Activated CD4-positive, CD25-positive, alpha-beta regulatory T cell treated with anti-CD3 and anti-CD28 coated beads, Interleukin-2, amount 50 U/mL, for 72 hours (primary cell): ENCODE measurements around the gene CDH4.

Experiments used
- DNase-seq: peaks from one replicate; pipeline ENCODE4 v3.0.0; 2021

CDH4 gene

DNA sequence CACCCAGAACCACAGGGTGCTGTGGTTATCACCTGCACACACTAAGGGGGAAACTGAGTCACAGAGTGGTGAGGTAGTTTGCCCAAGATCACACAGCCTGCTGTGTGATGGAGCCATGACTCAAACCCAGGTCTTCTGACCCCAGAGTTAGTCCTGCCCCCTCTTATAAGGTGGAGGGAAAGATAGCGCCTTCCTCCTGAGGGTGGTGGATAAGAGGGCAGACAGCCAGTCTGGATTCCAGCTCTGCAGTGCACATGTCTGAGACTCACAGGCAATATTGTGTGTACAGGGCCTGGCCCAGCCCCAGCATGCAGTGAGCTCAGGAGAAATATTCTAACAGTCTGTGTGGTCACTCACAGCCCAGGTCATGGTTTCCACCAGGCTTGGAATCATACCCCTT lies 393.7 kb downstream of the CDH4 start:
- DNase-seq: no peak

DNA sequence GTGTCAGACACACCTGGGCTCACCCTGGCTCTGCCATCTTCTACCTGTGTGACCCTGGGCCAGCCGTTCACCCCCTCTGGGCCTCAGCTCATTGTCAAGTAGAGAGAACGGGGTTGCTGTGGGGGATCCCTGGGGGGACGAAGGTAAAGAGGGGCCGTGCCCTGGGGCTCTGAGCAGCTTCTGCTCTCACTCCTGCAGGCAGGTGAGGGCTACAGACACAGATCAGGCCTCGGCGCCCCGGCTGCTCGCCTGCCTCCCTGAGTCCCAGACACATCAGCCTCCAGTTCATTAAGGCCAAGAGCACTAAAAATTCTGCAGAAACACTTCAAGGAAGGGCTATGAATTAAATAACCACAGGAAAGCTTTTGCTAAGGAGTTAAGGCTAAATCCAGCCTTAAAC lies 394.4 kb downstream of the CDH4 start:
- no peak for DNase-seq

DNA sequence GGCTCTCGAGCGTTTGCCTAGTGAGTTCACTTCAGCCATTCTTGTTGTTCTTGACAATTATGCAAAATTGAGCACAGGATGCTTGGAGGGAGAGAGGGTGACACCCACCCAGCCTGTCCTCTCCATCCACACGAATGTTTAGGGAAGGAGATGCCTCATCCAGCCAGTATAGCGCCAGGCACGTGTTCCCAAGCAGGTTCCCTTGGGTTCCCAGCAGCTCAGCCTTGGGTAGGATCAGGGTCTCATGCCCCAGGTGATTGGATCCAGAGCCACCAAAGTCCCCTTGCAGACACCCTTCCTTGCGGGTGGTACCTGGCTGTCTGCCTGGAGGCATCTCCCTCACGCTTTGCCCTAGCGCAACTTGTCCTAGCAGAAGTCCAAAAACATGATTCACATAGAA lies 394.9 kb downstream of the CDH4 start:
- DNase-seq: no peak

DNA sequence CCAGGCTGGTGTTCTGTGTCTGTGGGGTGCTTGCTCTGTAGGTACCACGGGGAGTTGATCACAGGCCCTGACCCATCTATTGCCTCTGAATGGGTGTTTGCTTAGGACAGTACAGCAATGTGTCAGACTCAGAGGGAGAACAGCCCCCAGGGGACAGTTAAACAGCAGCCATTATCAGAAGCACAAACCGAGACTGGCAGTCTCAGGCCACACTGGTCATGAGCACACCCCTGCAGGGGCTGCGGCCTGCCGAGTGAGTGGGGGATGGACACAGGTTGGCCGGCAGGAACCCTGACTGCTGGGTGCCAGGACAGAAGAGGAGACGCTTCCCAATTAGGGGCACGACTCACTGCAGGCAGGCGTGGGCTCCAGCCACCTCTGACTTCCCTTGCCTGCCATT lies 395.6 kb downstream of the CDH4 start:
- DNase-seq: no peak

DNA sequence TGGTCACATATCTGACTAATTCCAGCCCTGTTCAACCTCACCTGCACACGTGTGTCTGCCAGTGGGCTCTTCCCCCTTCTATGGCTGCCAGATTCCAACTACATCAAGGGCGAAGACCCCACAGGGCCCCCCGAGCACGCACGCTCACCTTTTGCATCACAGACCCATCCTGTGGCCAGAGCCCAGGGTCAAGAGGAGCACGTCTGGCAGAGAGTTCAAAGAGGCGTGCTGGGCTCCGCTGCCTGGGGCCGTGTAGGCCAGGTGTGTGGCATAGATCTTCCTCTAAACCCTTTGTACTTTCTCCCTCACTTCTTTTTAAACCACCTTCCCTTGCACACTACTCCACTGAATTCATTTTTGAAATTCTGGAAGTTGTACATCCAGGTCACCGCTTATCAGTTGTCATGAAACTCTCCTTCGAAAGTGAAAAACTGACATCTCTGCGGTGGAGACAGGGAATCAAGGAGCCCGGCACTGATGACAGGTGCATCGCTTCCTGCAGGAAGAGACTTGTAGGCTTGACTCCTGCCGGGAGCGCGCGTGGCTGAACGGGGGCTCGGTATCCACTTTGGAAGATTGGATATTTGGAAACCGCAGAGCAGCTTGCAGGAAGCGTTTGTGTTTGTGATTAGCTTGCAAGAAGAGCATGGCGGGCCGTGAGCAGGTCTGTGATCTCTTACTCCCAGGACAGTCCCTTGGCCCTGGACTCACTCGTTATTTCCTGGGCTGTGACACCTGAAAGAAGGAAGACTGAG lies 397.2 kb downstream of the CDH4 start:
- DNase-seq: no peak

DNA sequence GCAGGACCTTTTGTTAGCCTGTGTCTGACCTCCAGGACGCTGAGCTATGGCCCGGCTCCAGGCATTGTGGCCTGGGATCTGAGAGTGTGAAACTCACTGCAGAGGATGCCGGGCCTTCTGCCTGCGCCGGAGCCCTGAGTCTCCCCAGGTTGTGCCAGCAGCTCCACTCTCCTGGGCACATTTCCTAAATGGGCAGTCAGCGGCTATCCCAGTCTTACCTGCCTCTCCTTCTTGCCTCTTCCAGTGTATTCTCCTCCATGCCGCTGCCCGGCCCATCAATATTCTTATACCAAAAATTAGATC lies 397.8 kb downstream of the CDH4 start:
- DNase-seq: no peak

DNA sequence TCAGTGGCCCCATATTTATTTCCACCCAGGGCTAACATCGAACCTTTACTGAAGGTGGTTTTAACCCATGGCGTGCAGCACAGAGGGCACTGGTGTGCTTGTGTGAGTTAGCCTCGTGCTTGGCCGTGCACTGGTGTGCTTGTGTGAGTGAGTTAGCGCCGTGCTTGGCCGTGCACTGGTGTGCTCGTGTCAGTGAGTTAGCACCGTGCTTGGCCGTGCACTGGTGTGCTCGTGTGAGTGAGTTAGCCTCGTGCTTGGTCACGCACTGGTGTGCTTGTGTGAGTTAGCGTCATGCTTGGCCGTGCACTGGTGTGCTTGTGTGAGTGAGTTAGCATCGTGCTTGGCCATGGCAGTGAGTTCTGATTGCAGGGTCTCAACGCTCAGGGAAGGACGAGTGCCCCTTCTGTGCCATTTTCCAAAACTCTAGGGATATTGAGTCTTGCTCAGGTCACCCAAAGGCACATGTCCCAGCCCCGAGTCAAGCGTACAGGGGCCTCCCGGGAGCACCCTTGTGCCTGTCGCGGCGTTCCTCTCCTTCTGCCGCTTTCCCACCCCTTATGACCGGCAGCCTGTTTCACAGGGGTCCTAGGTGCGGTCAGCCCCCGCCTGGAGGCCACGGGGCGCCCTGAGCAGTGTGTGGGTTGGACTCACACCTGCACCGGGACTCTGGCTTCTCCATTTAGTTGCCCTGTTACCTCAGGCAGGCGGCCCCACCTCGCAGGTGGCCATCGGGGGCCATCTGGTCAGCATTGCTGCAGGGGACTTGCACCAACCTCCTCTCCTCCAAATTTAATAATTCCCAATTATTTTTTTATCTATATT lies 399.1 kb downstream of the CDH4 start:
- no peak for DNase-seq

DNA sequence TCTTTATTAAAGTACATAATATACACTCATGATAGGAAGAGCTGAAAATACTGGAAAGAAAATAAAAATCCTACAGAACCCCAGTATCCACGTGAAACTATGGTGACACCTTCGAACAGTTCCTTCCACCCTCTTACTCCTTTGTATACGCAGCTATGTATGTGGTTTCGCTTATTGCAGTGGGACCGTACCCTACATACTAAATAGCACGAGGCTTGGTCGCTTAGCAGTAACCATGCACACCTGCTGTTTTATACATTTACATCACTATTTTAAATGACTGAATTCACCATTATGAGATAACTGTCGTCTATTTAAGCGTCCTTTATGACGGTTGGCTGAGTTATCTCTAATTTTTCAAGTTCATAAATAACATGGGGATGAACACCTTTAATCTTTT lies 400.1 kb downstream of the CDH4 start:
- DNase-seq: no peak

DNA sequence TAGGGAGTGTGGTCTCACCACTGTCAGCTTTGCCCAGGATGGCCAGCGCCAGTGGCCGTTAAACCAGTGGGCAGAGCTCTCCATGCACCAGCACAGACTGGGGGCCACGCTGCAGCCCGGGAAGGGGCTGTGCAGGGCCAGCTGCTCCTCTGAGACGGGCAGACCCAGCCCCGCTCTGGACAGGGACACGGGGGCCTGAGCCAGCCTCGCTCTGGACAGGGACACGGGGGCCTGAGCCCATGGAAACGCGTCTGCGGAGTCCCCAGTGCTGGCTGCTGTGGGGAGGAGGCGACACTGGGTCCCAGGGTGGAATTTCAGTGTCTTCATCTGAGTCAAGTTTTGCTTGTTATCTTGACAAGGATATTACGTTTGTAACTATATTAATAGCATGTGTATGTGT lies 402.7 kb downstream of the CDH4 start:
- no peak for DNase-seq

DNA sequence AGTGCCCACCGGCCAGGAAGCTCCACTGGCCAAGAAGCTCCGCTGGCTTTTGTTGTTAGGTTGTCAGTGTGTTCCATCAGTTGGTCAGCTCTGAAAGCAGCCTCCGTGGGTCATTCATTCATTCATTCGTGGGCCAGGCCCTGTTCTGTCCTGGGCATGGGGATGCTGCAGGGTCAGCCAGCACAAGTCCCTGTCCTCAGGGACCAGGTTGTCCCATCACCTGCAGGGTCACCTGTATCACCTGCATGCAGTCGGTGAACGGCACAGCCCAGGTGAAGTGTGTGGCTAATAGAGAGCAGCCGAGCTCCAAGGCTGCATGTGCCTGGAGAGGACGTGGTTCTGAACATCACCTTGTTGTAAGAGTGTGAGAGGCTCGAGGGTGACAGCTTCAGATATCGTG lies 403.5 kb downstream of the CDH4 start:
- no peak for DNase-seq

DNA sequence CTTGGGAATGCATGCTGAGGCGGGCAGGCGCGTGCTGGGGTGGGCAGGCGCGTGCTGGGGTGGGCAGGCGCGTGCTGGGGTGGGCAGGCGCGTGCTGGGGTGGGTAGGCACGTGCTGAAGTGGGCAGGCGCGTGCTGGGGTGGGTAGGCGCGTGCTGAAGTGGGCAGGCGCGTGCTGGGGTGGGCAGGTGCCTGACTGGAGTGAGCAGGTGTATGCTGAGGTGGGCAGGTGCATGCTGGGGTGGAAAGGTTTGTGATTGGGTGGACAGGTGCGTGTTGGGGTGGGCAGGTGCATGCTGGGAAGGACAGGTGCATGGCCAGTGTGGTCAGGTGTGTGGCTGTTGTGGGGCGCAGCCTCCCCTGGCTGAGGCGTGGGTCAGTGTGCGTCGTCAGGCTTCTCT lies 404.1 kb downstream of the CDH4 start:
- no peak for DNase-seq

DNA sequence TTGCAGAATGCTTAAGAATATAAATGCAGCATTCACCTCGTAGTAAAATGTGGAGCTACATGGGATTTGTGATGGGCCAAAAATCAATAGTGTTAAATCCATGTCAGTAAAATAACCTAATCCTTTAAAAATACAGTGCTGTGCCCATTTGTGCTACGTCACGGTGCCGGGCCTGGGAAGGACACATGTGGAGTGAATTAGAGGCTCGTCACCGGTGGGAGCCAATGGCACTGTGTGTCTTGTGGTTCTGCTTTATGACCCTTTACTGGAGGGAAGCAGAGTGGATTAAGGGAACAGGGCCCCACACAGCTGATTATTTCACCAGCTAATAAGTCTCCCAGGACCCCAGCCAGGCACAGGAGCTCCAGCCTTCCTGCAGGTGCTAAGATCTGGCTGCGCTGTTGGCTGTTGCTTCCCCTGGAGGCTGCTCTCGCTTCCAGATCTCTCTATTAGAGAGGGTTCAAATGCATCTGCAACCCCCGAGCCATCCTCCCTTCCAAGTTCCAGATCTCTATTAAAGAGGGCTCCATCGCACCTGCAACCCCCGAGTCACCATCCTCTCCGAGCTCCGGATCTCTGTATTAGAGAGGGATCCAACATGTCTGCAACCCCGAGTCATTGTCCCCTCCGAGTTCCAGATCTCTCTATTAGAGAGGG lies 405.8 kb downstream of the CDH4 start:
- DNase-seq: no peak

DNA sequence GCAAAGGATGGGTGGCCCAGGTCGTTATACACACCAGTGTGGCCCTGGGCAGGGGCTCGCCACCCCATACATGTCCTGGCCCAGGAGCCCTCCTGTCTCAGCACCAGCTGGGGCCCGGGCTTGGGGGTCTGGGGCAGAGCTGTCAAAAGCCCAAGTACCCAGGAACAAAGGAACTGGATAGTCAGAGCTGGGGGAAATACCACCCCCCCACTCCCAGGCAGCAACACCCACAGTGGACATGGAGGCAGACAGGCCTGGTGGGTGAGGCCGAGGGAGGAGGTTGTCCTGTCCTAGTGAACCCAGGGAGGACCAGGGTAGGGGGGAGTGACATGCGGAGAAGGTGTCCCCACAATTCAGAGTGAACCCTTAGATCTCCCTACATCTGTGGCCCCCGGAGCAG lies 406.5 kb downstream of the CDH4 start:
- no peak for DNase-seq

DNA sequence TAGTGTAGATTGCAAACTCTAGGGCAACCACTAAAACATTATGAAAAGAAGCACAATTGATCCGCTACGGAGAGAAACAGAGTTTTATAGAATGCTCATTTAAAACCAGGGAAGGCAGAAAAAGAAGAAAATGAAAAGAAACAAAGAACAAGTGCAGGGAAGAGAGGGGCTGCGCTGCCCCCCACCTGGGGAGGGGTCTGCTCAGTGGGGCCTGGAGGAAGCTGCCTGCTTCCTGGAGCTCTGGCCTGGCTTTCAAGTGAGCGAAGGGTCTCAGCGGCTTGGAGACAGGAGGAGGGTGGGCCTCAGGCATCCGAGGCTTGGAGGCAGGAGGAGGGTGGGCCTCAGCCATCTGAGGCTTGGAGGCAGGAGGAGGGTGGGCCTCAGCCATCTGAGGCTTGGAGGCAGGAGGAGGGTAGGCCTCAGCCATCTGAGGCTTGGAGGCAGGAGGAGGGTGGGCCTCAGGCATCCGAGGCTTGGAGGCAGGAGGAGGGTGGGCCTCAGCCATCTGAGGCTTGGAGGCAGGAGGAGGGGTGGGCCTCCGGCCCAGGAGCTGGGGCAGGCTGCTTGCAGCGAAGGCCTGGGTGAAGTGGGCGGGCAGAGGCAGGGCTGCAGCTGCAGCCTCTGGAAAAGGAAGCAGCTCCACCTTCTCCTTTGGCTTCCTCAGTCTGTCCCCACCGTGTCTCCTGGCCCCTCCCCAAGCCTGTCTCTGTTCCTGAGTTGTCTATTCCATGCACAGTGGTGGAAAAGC lies 407.4 kb downstream of the CDH4 start:
- DNase-seq: no peak

DNA sequence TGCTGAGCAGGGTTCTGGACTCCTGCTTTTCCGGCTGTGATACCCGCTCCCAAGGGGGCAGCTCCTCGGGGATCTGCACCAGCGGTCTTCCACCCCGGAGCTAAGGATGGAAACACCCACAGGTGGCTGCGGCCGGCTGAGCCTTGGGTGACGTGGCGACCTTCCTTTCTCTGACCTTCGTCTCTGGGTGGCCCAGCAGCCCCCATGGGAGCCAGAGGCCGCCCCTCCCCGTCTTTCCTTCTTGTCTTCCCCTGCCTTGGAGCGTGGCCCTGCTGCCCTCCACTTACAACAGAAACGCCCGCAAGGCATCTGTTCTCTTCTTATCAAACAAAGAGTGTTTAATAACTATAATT lies 407.9 kb downstream of the CDH4 start:
- no peak for DNase-seq

DNA sequence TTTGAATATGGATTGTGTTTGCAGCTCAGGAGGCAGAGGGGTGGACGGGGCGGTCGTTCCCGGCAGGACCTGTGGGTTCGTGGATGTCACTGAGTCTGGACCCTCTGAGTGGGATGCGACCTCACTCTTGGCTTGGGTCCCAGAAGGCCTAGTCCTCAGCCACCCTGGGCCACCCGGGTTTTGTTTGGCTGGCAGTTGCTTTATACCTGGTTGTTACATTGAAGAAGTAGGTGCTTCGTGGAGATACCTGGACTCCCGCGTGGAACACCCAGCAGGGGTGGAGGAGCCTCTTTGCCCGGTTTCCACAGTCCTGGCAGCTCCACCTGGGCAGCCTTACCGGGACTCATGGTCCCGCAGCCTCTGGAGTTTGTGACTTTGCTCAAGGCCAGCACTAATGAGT lies 408.5 kb downstream of the CDH4 start:
- no peak for DNase-seq

DNA sequence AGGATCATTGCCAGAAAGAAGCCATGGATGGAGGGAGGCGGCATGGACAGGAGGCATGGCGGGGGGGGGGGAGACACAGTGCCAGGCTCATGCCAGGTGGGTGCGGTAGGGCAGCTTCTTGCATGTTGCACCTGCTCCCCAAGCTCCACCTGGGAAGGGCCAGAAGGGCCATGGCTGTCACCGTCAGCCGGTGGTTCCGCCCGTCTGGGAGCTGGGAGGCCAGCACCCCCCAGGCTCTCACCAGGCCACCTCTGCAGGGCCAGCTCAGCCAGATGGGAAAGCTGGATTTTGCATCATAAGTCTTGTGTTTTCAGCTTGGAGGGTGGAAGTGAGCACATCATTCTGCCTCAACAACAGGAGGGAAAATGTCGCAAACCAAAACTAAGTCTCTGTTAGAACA lies 409.0 kb downstream of the CDH4 start:
- no peak for DNase-seq

DNA sequence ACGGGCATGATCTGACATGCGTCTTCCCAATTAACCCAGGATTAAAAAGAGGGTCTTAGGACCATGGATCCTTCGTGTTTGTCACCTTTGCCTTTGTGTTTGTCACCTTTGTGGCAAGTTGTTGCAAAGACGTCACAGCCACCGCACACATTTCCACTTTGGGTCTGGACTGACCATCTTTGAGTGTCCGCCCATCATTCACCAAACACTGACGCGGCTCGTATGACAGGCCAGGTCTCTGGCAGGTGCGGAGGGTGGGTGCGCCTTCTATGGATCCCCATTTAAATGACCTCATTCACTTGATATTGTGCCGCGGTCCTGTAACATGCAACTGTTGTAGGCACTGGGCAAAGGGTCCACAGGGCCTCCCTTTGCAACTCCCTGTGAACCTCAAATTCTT lies 409.5 kb downstream of the CDH4 start:
- DNase-seq: no peak

DNA sequence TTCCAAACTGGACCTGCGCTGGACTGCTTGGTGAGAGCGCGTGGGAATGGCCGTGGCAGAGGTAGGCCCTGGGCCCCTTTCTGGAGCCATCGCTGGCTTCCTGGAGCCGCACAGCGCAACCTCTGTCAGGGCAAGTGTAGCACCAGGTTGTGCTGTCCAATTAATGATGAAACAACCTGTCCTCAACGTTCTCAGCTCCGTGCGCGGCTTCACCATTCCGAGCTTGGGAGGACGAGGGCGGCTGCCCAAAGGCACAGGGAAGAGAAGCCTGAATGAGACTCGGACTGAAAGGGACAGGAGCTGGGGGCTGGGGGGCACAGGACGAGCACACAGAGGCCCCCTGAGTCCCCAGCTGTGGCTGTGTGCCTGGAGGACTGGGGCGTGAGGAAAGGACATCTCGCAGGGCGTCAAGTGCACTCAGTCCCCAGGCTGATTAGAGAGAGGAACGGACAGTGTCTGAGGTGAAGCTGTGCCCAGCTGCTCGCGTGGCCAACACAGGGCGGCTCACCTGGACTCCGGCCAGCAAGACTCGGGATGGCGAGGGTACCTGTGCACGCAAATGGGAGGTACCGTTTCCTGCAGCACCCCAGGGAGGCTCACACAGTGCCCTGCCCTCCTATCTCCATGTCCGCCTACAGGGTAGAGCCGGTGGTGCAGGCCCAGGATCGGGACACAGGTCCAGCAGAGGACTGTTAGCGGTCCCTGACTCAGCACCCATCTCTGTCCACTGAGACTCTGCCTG lies 410.3 kb downstream of the CDH4 start:
- no peak for DNase-seq

DNA sequence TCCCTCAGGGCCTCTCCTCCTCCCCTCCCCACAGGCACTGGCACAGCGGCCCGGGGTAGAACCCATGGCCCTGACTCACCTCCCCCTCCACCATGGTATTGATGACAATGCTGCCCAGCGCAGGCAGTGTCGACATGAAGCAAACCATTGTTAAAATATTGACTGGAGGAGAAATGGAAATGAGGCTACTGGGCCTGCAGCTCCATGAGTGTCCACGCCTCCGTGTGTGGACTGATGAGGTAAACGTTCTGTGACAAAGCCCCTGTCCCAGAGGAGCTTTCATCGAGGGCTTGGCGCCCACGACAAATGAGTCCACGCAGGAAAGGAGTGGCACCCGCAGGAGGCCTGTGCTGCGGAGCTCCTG lies 410.9 kb downstream of the CDH4 start:
- no peak for DNase-seq

DNA sequence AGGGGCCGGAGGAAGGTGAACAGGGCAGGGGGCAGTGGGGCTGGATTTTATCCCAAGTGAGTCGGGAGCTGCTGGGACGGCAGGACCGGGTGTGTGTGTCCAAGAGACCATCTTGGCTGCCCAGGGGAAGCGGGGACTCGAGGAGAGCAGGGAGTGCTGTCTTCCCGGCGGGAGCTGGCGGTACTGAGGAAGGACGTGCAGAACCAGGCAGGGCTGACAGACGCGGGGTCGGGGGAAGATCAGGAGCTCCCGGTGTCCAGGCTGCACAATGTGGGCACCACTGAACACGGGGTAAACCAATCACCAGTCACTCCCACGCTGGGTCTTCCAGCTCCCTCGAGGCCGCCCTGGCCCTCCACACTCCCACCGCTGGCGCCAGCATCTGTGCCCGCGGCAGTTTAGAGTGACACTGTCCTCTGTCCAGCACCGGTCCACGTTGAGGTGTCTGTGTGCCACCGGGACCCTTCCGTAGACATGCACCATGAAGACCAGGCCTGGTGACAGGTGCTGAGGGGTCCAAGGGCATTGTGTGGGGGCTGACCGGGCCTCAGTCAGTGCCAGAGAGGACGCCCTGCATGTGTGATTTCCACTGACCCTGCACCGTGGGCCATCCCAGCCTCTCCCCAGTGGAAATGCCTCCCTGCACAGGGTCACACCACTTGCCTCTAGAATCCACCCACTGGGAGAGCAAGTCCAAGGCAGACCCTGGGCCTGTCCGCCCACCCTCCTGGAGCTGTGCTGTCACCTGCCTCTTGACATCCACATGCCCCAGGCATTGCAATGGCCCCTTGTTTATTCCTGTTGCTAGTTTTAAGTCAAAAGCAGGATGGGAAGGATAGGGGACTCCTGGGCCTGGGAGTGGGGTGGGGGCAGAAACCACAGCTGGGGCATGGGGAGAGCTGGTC lies 411.7 kb downstream of the CDH4 start:
- DNase-seq: no peak
